ENCODE data around the gene DDX41. TPM values are rescaled to one million over a fixed set of nuclear protein-coding genes. Genes with fewer than 3 reads are reported as not detected.

DDX41 gene
- total RNA-seq, 1 experiment from 2014 or later, result 137 TPM

GRCh38 chr5:177503351-177504085 lies 13.2 kb downstream of the DDX41 start:
- Mint-ChIP-seq H3K9me3 (ENCODE audit: unreplicated experiment) (no peaks in the 10 kb centered on the region), H3K27me3 (ENCODE audit: insufficient read depth, unreplicated experiment) (peaks cover 8% of the 10 kb centered on the region), H3K4me3 (ENCODE audit: unreplicated experiment) (no peak overlapping the region), H3K4me1 (ENCODE audit: low read depth, unreplicated experiment) (peaks cover 12% of the 10 kb centered on the region), H3K36me3 (ENCODE audit: insufficient read depth, unreplicated experiment) (no peaks in the 10 kb centered on the region), H3K27ac (ENCODE audit: unreplicated experiment) (no peak overlapping the region)
- intact Hi-C loops (cut with micrococcal nuclease; ENCODE audit: unreplicated experiment), result no loop called here
- ChIA-PET CTCF (interaction anchor here (0.6 to 1.6 kb wide), 3 partner anchors 48 to 99 kb away, joined by 3 to 4 read pairs (median 4); no protein-coding TSS in a partner anchor), POLR2A (no interaction called here)
- Histone ChIP-seq H3K27me3 (replicated peaks; ENCODE audit: control insufficient read depth, insufficient read depth, low read length) (no peaks in the 10 kb centered on the region), H3K9me3 (no peaks in the 10 kb centered on the region), H3K36me3 (ENCODE audit: control insufficient read depth, insufficient read depth, low read length) (no peaks in the 10 kb centered on the region), H3K4me1 (no peaks in the 10 kb centered on the region), H3K4me3 (ENCODE audit: low read depth, low read length) (no peak overlapping the region)
- no peak for DNase-seq
- no TSS peak for BruUV-seq (replicated peaks)
- TF ChIP-seq CTCF (IDR thresholded peaks at IDR 0.05; ENCODE audit: insufficient read depth in 1 of 2, low read depth in 1 of 2, low read length in 1 of 2, severe bottlenecking in 1 of 2, unreplicated experiment in 1 of 2), result no peak

GRCh38 chr5:177502886-177503285 lies 13.9 kb downstream of the DDX41 start:
- intact Hi-C loops (cut with micrococcal nuclease; ENCODE audit: unreplicated experiment), result no loop called here
- H3K27ac Mint-ChIP-seq (ENCODE audit: unreplicated experiment), result no peak overlapping the region
- peaks cover 6% of the 10 kb centered on the region; the same call in 1 of the 2 replicates for H3K4me1 ChIP-seq
- POLR2A ChIA-PET, result no interaction called here
- TF ChIP-seq CTCF (IDR thresholded peaks at IDR 0.05; ENCODE audit: insufficient read depth in 1 of 2, low read depth in 1 of 2, low read length in 1 of 2, severe bottlenecking in 1 of 2, unreplicated experiment in 1 of 2), result no peak
- H3K36me3 Mint-ChIP-seq (ENCODE audit: insufficient read depth, unreplicated experiment), result no peaks in the 10 kb centered on the region
- DNase-seq, result no peak
- no peaks in the 10 kb centered on the region for H3K36me3 ChIP-seq (ENCODE audit: control insufficient read depth, insufficient read depth, low read length)
- BruUV-seq (replicated peaks), result no TSS peak
- H3K9me3 Mint-ChIP-seq (ENCODE audit: unreplicated experiment), result no peaks in the 10 kb centered on the region
- peaks cover 11% of the 10 kb centered on the region for H3K27me3 Mint-ChIP-seq (ENCODE audit: insufficient read depth, unreplicated experiment)
- peaks cover 18% of the 10 kb centered on the region for H3K4me1 Mint-ChIP-seq (ENCODE audit: low read depth, unreplicated experiment)
- CTCF ChIA-PET, result interaction anchor here (1.0 to 1.6 kb wide), 2 partner anchors 48 to 99 kb away, joined by 3 to 4 read pairs; no protein-coding TSS in a partner anchor
- no peaks in the 10 kb centered on the region for H3K9me3 ChIP-seq
- H3K4me3 Mint-ChIP-seq (ENCODE audit: unreplicated experiment), result no peak overlapping the region
- H3K27me3 ChIP-seq (replicated peaks; ENCODE audit: control insufficient read depth, insufficient read depth, low read length), result no peaks in the 10 kb centered on the region
- no peak overlapping the region for H3K4me3 ChIP-seq (ENCODE audit: low read depth, low read length)

- H3K4me3 ChIP-seq (ENCODE audit: low read depth, low read length), result no peak overlapping the region
- no peaks in the 10 kb centered on the region for H3K27me3 ChIP-seq (replicated peaks; ENCODE audit: control insufficient read depth, insufficient read depth, low read length)
- intact Hi-C loops (cut with micrococcal nuclease; ENCODE audit: unreplicated experiment), result loop anchor here (1.0 kb wide), 3 partner anchors 14 to 98 kb away; no protein-coding TSS in a partner anchor
- TF ChIP-seq CTCF (IDR thresholded peaks at IDR 0.05; ENCODE audit: insufficient read depth in 1 of 2, low read depth in 1 of 2, low read length in 1 of 2, severe bottlenecking in 1 of 2, unreplicated experiment in 1 of 2), result no peak
- no peaks in the 10 kb centered on the region for H3K36me3 ChIP-seq (ENCODE audit: control insufficient read depth, insufficient read depth, low read length)
- ChIA-PET CTCF (interaction anchor here (0.6 to 2.3 kb wide), 11 partner anchors 15 to 415 kb away, joined by 3 to 15 read pairs (median 4); partner anchors contain the start of genes DDX41 and FGFR4), POLR2A (interaction anchor here (0.6 kb wide), 1 partner anchor 97 kb away, joined by 4 read pairs; no protein-coding TSS in a partner anchor)
- Mint-ChIP-seq H3K27me3 (ENCODE audit: insufficient read depth, unreplicated experiment) (peaks cover 11% of the 10 kb centered on the region), H3K36me3 (ENCODE audit: insufficient read depth, unreplicated experiment) (peaks cover 7% of the 10 kb centered on the region), H3K4me1 (ENCODE audit: low read depth, unreplicated experiment) (peaks cover 22% of the 10 kb centered on the region), H3K27ac (ENCODE audit: unreplicated experiment) (no peak overlapping the region), H3K4me3 (ENCODE audit: unreplicated experiment) (no peak overlapping the region), H3K9me3 (ENCODE audit: unreplicated experiment) (no peaks in the 10 kb centered on the region)
- H3K4me1 ChIP-seq, result peaks cover 6% of the 10 kb centered on the region; the same call in 1 of the 2 replicates
- no TSS peak for BruUV-seq (replicated peaks)
- no peak for DNase-seq
- no peaks in the 10 kb centered on the region for H3K9me3 ChIP-seq
These were observed 14.7 kb downstream of the DDX41 start for GRCh38 chr5:177501874-177502678.

Measured in Caco-2 (cell line).